ENCODE data around the gene ABCD2.
A peak's percentile ranks its signal among the peaks of the same experiment; 100 is the strongest.
"Not testable (repeated sequence)": the region's sequence is repeated elsewhere in the genome, so short reads cannot be mapped to it uniquely, and the experiment has no call there.

Gene ABCD2

GRCh38 chr12:39619660-39620433 is at the start of gene ABCD2:
Gene ABCD2 (minus strand): TSS chr12:39619803. CDS start chr12:39619615, 188 bp downstream.
- peaks cover 68% of the 10 kb centered on the region for H3K4me1 Mint-ChIP-seq (ENCODE audit: low read depth)

GRCh38 chr12:39660101-39660500 is 40.5 kb upstream of the ABCD2 start:
- Mint-ChIP-seq H3K36me3 (ENCODE audit: low read depth) (no peaks in the 10 kb centered on the region), H3K27me3 (no peaks in the 10 kb centered on the region), H3K27ac (no peak overlapping the region), H3K9me3 (peaks cover 1% of the 10 kb centered on the region), H3K4me1 (ENCODE audit: low read depth) (peaks cover 2% of the 10 kb centered on the region), H3K4me3 (no peak overlapping the region)
- DNase-seq, result no peak

More at GRCh38 chr12:39619660-39620433, at the start of gene ABCD2:
- no peak within 1 kb of the TSS for H3K27ac Mint-ChIP-seq
- DNase-seq, result peak; percentile 80
- H3K36me3 Mint-ChIP-seq (ENCODE audit: low read depth), result peaks cover 7% of the 10 kb centered on the region
- H3K4me3 Mint-ChIP-seq, result no peak within 1 kb of the TSS
- H3K9me3 Mint-ChIP-seq, result no peaks in the 10 kb centered on the region
- H3K27me3 Mint-ChIP-seq, result no peaks in the 10 kb centered on the region

DNA sequence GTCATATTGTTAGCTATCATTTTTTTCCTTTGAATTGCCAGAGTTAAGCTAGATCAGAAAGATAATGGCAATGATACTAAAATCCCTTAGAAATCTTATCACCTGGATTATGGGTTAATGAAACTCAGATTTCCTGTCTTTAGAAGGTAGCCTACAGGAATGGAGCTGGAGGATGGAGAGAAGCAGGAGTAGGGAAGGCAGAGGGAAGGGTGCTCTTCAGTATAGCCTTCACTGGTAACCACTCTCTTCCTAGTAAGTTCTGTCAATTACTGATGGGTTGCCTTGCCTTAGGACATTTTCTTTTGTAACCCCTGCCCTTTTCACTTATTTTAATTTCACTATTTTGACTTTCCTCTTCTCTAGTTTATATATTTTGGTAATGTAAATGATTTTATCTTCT is 27.8 kb upstream of the ABCD2 start:
- peaks cover 17% of the 10 kb centered on the region for H3K4me1 Mint-ChIP-seq (ENCODE audit: low read depth)
- no peak overlapping the region for H3K27ac Mint-ChIP-seq
- H3K4me3 Mint-ChIP-seq, result no peak overlapping the region
- no peaks in the 10 kb centered on the region for H3K27me3 Mint-ChIP-seq
- DNase-seq, result no peak
- H3K36me3 Mint-ChIP-seq (ENCODE audit: low read depth), result no peaks in the 10 kb centered on the region
- H3K9me3 Mint-ChIP-seq, result no peaks in the 10 kb centered on the region

- H3K36me3 Mint-ChIP-seq (ENCODE audit: low read depth), result no peaks in the 10 kb centered on the region
- peaks cover 17% of the 10 kb centered on the region for H3K4me1 Mint-ChIP-seq (ENCODE audit: low read depth)
- H3K27me3 Mint-ChIP-seq, result no peaks in the 10 kb centered on the region
- no peak overlapping the region for H3K27ac Mint-ChIP-seq
- no peak for DNase-seq
- H3K9me3 Mint-ChIP-seq, result no peaks in the 10 kb centered on the region
- no peak overlapping the region for H3K4me3 Mint-ChIP-seq
Observed at GRCh38 chr12:39646963-39647362, 27.4 kb upstream of the ABCD2 start.

DNA sequence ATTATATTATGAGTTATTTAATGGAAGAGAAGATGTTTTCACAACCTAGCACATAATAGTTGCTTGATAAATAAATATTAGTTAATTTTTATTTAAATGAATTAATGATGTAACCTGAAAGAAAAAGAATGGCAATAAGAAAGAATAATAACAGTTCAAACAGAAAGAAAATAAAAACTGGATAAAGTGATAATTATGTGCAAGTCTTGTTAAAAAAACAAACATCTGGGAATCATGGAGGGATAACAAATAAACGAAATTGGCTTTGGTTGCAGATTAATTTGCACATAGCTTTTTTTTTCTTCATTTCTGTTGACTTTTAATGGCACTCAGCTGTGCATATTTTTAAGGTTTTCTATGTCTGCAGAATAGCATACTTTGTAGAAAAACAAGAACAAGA is 23.4 kb upstream of the ABCD2 start:
- no peaks in the 10 kb centered on the region for H3K27me3 Mint-ChIP-seq
- DNase-seq, result no peak
- H3K9me3 Mint-ChIP-seq, result no peaks in the 10 kb centered on the region
- peaks cover 14% of the 10 kb centered on the region for H3K4me1 Mint-ChIP-seq (ENCODE audit: low read depth)
- no peak overlapping the region for H3K27ac Mint-ChIP-seq
- no peaks in the 10 kb centered on the region for H3K36me3 Mint-ChIP-seq (ENCODE audit: low read depth)
- H3K4me3 Mint-ChIP-seq, result no peak overlapping the region

GRCh38 chr12:39638840-39639239 is 19.2 kb upstream of the ABCD2 start:
- no peak for DNase-seq
- H3K27ac Mint-ChIP-seq, result no peak overlapping the region
- no peak overlapping the region for H3K4me3 Mint-ChIP-seq
- H3K27me3 Mint-ChIP-seq, result no peaks in the 10 kb centered on the region
- peaks cover 3% of the 10 kb centered on the region for H3K36me3 Mint-ChIP-seq (ENCODE audit: low read depth)
- no peaks in the 10 kb centered on the region for H3K4me1 Mint-ChIP-seq (ENCODE audit: low read depth)
- H3K9me3 Mint-ChIP-seq, result no peaks in the 10 kb centered on the region

GRCh38 chr12:39638178-39638577 is 18.6 kb upstream of the ABCD2 start:
- no peaks in the 10 kb centered on the region for H3K4me1 Mint-ChIP-seq (ENCODE audit: low read depth)
- H3K36me3 Mint-ChIP-seq (ENCODE audit: low read depth), result peaks cover 3% of the 10 kb centered on the region
- DNase-seq, result no peak
- no peaks in the 10 kb centered on the region for H3K27me3 Mint-ChIP-seq
- no peak overlapping the region for H3K27ac Mint-ChIP-seq
- H3K9me3 Mint-ChIP-seq, result no peaks in the 10 kb centered on the region
- H3K4me3 Mint-ChIP-seq, result no peak overlapping the region

GRCh38 chr12:39632670-39633069 is 13.1 kb upstream of the ABCD2 start:
- peaks cover 14% of the 10 kb centered on the region for H3K36me3 Mint-ChIP-seq (ENCODE audit: low read depth)
- H3K27ac Mint-ChIP-seq, result no peak overlapping the region
- peaks cover 27% of the 10 kb centered on the region for H3K4me1 Mint-ChIP-seq (ENCODE audit: low read depth)
- no peaks in the 10 kb centered on the region for H3K27me3 Mint-ChIP-seq
- DNase-seq, result no peak
- no peaks in the 10 kb centered on the region for H3K9me3 Mint-ChIP-seq
- no peak overlapping the region for H3K4me3 Mint-ChIP-seq

GRCh38 chr12:39628836-39629235 is 9.2 kb upstream of the ABCD2 start:
- DNase-seq, result no peak
- peaks cover 10% of the 10 kb centered on the region for H3K36me3 Mint-ChIP-seq (ENCODE audit: low read depth)

DNA sequence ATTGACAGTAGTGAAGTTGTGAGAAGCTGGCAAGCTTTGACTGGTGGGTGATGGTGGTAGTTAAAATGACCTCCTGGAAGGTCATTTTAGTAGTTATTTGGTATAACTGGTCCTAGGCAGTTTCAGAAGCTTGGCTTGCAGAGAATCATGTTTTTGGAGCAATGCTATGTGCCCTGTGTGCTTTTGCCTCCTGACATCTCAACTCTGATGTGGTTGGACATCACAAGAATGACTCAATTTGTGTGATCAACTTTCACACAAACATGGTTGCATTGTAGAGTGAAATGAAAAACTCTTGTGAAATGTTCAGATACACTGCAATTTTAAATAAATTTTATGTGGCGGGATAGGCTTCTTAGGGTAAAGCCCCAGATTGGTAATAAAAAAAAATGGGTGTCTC is 8.3 kb upstream of the ABCD2 start:
- Mint-ChIP-seq H3K4me3 (peak overlapping the region; percentile 18), H3K9me3 (no peaks in the 10 kb centered on the region), H3K27me3 (no peaks in the 10 kb centered on the region), H3K4me1 (ENCODE audit: low read depth) (peaks cover 62% of the 10 kb centered on the region), H3K36me3 (ENCODE audit: low read depth) (peaks cover 10% of the 10 kb centered on the region), H3K27ac (peak overlapping the region; percentile 53)
- no peak for DNase-seq

More at GRCh38 chr12:39628836-39629235, 9.2 kb upstream of the ABCD2 start:
- Mint-ChIP-seq H3K27me3 (no peaks in the 10 kb centered on the region), H3K4me1 (ENCODE audit: low read depth) (peaks cover 57% of the 10 kb centered on the region), H3K4me3 (peak overlapping the region; percentile 56), H3K9me3 (no peaks in the 10 kb centered on the region), H3K27ac (peak overlapping the region; percentile 88)

DNA sequence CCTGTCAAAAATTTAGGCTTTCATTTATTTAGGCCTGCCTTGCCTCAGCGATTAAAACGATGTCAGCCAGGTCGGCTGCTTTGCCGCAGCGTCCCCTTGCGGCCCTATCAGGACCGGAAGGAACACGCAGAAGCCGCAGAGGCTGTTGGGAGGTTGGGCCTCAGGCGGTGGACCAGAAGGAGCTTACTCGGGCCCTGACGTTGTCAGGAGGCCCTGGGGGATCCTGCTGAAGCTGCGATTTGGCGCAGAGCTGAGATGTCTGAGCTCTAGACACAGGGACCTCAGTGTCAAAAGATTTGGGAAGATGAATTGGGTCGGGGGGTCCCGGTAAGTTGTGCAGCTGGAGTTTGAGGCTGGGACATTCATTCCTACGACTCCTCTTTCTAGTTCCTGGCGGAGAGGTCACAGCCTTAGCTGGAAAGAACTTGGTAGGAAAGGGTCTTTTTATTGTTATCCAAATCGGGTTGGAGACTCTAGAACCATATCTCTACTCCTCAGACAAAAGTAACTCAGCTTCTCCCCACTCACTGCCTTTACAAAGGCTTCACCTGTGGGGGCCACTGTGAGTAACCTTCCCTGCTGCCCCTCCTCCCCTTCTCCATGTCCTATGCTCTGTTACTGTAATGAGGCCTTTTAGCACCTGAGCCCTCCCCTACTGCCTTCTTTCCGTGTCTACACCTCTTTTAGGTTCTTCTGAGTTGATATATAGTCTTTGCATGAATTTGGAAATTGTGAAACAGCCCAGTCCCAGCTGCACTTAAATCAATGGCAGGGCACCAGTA is 6.6 kb upstream of the ABCD2 start:
- no peaks in the 10 kb centered on the region for H3K9me3 Mint-ChIP-seq

DNA sequence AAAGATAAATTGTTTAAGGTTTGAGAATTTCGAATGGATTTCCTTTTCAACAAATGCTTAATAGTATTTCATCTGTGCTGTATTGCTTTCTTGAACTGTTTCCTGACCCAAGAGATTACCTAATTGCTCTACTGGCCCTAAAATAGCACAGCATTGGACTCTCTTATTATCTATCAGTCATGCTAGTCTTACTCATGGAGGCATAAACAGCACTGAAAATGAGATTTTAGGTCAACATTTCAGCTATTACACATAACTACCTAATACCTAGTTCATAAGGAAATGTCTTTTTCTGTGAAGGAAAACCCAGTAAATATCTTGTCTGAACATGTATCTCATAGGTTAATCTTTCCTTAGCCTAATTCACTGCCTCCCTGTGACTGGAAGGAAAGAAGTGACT is 4.3 kb upstream of the ABCD2 start:
- no peak for DNase-seq
- H3K27ac Mint-ChIP-seq, result peak overlapping the region; percentile 36
- H3K27me3 Mint-ChIP-seq, result no peaks in the 10 kb centered on the region
- no peak overlapping the region for H3K4me3 Mint-ChIP-seq
- peaks cover 72% of the 10 kb centered on the region for H3K4me1 Mint-ChIP-seq (ENCODE audit: low read depth)
- peaks cover 2% of the 10 kb centered on the region for H3K36me3 Mint-ChIP-seq (ENCODE audit: low read depth)
- no peaks in the 10 kb centered on the region for H3K9me3 Mint-ChIP-seq

More for the DNA sequence above, 6.6 kb upstream of the ABCD2 start:
- H3K27ac Mint-ChIP-seq, result no peak overlapping the region
- H3K27me3 Mint-ChIP-seq, result no peaks in the 10 kb centered on the region
- no peak for DNase-seq
- H3K36me3 Mint-ChIP-seq (ENCODE audit: low read depth), result peaks cover 10% of the 10 kb centered on the region
- H3K4me3 Mint-ChIP-seq, result no peak overlapping the region
- H3K4me1 Mint-ChIP-seq (ENCODE audit: low read depth), result peaks cover 79% of the 10 kb centered on the region

GRCh38 chr12:39623160-39623559 is 3.6 kb upstream of the ABCD2 start:
- H3K4me3 Mint-ChIP-seq; H3K9me3 Mint-ChIP-seq; H3K27me3 Mint-ChIP-seq; H3K36me3 Mint-ChIP-seq (ENCODE audit: low read depth); DNase-seq; H3K27ac Mint-ChIP-seq: not testable (repeated sequence)
- H3K4me1 Mint-ChIP-seq (ENCODE audit: low read depth), result peaks cover 73% of the 10 kb centered on the region

DNA sequence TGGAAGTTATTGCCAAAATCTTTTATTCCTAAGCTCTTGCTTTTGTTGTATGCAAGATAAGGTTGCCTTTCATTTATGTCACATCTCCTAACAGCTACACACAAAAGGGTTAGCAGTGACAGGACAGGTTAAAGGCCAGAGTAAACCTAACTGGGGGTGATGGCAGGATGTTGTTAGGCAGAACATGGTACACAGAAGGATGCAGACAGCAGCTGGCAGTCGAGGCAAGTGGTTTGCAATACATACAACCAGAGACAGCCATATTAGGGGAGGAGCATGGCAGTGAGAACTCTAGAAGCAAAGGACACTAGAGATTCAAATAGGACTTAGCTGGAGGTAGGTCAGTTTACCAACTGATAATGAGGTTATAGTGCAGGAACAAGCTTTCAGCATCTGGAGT is 2.7 kb upstream of the ABCD2 start:
- peaks cover 70% of the 10 kb centered on the region for H3K4me1 Mint-ChIP-seq (ENCODE audit: low read depth)
- no peaks in the 10 kb centered on the region for H3K27me3 Mint-ChIP-seq
- no peak for DNase-seq
- H3K4me3 Mint-ChIP-seq, result peak overlapping the region; percentile 4
- peaks cover 7% of the 10 kb centered on the region for H3K36me3 Mint-ChIP-seq (ENCODE audit: low read depth)
- no peaks in the 10 kb centered on the region for H3K9me3 Mint-ChIP-seq
- H3K27ac Mint-ChIP-seq, result no peak overlapping the region

DNA sequence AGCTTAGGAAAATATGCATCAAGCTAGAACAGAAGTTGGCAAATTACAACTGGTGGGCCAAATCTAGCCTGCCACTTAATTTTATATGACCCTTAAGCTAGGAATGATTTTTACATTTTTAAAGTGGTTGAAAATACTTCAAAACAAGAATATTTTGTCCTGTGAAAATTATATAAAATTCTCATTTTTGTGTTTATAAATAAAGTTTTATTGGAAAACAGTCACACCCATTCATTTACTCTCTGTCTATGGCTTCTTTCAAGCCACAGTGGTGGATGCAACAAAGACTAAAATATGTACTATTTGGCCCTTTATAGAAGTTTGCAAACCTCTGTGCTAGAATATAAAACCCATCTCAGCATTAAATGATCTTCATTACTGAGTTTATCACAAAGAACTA is 2.1 kb upstream of the ABCD2 start:
- H3K27ac Mint-ChIP-seq, result no peak overlapping the region
- H3K4me1 Mint-ChIP-seq (ENCODE audit: low read depth), result peaks cover 68% of the 10 kb centered on the region
- H3K36me3 Mint-ChIP-seq (ENCODE audit: low read depth), result peaks cover 7% of the 10 kb centered on the region
- no peaks in the 10 kb centered on the region for H3K9me3 Mint-ChIP-seq
- DNase-seq, result no peak
- H3K4me3 Mint-ChIP-seq, result no peak overlapping the region
- no peaks in the 10 kb centered on the region for H3K27me3 Mint-ChIP-seq
